Epidermal melanocyte (primary cell): ENCODE measurements around the gene NPLOC4.
"Not testable (repeated sequence)": the region's sequence is repeated elsewhere in the genome, so short reads cannot be mapped to it uniquely, and the experiment has no call there.

Experiments
- DNase-seq: peaks from one replicate; pipeline ENCODE4 v3.0.0; 2011; ENCODE audit warnings: low spot score; ENCODE audit not compliant: insufficient read length

The NPLOC4 gene

DNA sequence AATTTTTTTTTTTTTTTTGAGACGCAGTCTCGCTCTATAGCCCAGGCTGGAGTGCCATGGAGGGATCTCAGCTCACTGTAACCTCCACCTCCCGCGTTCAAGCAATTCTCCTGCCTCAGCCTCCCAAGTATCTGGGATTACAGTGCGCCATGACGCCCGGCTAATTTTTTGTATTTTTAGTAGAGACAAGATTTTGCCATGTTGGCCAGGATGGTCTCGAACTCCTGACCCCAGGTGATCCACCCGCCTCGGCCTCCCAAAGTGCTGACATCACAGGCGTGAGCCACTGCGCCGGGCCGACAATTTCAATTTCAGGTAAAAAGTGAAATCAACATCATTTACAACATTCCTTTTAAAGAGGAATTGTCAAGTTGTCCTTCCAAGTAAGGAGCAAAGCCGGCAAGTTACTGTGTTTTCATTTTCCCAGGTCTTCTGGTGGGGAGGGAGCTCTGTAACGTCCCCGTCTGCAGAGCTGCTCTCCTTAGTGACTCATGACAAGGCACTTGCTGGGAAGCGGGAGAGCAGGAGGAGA, 873 bp downstream of the NPLOC4 start:
- no peak for DNase-seq

DNA sequence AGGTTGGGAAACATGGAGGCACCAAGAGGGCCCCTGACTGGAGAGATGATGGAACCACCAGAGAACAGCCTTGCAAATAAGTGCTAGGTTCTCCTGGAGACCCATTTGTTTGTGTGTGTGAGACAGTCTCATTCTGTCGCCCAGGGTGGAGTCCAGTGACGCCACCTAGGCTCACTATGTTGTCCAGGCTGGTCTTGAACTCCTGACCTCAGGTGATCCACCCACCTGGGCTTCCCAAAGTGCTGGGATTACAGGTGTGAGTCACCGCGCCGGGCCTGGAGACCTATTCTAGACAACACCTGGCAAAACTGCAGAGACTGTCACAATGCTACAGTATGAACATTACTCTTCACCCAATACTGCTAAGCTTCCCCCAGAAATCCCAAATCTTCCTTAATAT, 1.5 kb downstream of the NPLOC4 start:
- no peak for DNase-seq

DNA sequence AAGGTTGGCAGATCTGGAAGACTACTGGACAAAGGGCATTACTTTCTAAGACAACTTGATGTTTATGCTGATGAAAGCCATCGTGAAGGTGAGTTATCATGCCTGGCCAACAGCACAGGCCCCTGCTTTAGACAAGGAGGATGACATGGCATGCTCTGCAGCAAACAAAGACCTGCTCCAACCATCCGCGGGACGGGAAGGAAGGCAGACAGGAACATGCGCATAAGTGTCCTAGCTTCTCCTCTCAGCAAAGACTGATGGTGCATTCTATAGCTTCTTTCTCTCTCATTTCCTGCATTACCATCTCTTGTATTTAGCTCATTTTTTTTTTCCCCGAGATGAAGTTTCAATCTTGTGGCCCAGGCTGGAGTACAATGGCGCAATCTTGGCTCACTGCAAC, 5.4 kb downstream of the NPLOC4 start:
- DNase-seq, result peak; percentile 12

DNA sequence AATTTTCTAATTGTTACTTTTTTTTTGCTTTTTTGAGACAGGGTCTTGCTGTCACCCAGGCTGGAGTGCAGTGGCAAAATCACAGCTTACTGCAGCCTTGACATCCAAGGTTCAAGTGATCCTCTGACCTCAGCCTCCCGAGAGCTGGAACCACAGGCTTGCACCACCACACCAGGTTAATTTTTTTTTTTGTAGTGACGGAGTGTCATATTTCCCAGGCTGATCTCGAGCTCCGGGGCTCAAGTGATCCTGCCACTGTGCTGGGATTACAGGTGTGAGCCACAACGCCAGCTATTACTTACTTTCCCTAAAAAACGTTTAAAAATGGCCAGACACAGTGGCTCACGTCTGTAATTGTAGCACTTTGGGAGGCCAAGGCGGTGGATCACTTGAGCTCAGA, 6.6 kb downstream of the NPLOC4 start:
- DNase-seq, result peak; percentile 0

DNA sequence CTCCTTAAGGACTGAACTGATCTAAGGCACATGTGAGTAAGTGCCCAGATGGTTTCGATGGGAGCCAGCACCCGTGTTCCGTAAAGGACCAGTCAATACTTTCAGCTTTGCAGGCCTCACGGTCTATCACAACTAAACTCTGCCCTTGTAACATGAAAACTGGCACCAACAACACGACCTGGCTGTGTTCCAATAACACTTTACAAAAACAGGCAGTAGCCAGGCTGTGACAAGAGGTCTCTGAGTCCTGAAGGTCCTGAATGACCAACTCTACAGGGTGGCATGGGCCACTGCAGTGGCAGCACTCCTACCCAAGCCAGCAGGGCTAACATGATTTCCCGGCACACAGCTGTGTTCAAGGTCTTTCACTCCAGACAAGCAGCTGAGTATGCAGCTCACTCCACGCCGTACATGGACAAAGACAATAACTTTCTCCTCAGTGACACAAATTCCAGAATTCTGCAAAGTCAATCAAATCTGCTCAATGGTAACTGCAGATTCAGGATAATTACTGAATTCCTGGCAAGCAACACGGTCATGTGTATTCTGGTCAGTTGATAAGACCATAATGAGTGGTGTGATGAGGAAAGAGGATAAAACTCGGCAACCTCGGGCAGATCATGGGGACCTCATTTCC, 15.3 kb downstream of the NPLOC4 start:
- DNase-seq, result peak; percentile 35

DNA sequence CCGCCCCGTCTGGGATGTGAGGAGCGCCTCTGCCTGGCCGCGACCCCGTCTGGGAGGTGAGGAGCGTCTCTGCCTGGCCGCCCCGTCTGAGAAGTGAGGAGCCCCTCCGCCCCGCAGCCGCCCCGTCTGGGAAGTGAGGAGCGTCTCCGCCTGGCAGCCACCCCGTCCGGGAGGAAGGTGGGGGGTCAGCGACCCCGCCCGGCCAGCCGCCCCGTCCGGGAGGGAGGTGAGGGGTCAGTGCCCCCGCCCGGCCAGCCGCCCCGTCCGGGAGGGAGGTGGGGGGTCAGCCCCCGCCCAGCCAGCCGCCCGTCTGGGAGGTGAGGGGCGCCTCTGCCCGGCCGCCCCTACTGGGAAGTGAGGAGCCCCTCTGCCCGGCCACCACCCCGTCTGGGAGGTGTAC, 18.6 kb downstream of the NPLOC4 start:
- DNase-seq, result not testable (repeated sequence)

DNA sequence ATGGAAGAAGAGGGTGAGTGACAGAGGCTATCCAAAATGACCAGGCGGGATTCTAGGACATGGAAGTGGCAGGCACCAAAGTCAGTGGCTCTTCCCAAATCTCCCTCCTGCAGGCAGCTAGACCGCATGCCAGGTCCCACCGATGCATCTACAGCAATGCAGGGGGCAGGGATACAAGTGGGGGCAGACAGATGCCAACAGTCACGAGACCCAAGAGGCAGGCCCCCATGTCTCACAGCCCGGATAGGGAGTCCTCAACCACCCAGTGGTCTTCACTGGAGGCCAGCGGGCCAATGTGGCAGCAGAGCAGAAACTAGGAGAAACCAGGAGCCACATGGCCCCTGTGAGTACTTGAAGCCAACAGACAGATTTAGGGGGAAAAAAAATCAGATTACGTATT, 20.0 kb downstream of the NPLOC4 start:
- DNase-seq, result no peak

DNA sequence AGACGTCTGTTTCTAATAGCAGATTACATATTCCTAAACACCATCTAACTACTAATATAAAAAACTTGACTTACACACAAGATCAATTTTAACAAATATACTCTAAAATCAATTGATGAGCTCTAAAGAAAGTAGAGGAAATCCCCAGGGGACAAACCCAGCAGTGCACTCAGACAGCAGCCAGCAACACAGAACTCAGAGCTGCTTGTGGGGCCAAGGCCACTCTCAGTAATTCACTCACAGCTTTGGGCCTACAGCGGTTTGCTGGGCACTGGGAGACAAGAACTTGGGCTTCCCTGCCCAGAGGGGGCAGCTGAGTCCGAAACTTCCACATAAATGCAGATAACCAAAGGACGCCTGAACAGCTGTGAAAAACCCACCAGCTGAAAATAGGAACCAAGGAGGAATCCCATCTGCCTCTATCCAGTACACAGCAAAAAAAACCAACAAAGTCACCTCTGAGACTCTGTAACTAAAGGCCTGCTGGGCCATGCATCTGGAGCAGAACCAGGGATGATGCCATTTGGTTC, 21.4 kb downstream of the NPLOC4 start:
- DNase-seq, result no peak

DNA sequence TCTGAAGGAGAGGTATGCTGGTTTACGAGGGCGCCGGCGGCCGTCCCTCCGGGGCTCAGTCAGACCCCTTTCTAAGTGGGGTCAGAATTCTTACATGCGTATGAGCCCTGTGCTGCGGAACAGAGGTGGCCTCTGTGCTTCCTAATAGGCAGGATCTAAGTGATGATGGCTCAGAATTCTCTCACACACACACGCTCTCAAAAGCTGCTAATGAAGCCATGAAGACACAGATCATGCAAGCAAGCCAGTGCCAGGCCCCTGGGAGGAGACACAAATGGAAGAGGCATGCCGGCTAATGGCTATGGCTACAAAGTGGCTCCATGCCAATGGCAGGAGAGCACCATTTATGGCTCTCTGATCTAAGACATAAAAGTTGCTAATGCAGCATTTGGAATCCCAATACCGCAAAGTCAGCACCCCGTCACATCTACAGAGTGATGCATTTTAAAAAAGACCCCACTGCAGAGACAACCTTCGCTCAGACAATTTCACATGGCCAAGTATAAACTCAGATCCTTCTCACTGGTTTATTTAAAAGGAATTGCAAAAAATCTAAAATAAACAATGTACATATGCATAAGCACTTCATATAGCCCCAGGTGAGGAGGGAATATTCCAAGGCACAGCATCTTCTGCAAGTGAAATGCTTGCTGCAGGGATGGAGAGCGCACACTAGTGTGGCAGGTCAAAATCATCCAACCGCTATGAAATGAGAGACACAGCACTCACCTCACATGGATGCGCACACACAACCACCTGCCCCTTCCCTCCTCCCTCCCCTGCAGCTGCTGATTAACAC, 24.5 kb downstream of the NPLOC4 start:
- DNase-seq, result no peak

DNA sequence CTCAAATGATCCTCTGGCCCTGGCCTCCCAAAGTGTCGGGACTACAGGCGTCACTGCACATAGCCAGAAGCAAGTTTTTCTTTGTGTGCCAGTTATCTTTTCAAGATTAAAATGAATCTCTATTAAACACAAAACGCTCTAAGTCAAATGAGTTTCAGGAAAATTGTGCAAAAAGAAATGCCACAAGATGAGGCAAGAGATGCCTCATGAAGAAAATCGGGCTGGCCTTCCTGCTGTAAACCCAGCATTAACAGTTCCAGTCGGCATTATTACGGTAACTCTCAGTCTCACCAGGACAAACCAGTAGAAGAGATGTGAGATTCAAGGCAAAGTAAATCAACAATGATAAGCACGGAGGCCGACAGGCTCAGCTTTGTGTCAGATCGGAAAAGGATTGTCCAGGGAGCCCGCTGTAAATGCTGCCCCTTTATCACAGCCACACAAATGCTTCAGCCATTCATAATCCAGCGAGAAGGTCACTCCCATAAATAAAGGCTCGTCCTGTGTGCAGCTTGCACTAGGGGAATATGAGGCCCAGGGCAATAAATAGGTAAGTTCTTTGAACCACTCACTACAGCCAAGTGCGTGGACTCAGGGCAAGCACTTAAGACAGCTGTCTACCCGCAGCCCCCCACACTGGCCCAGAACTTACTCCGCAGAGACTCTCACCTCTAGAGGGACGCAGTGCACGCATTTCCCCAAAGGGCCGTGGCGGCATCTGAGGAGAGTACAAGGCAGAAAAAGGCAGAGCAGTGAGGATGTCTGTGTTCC, 27.2 kb downstream of the NPLOC4 start:
- DNase-seq, result no peak

DNA sequence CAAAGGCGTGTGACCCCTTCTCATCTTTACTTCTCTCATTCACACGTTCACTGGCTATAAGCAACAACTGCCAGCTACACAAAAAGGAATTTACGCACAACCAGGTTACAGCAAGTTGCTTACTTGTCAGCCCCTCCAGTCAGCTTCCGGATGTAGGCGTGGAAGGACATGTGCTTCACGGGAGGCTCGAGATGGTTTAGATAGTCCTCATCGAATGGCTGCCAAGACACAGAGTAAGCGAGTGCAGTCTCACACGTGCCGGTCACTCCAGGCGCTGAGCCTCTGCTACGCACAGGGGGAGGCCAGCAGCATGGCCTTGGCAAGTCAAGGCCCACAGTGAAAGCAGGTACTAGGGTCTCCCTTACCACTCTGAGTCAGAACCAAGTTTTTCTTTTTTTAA, 28.3 kb downstream of the NPLOC4 start:
- no peak for DNase-seq

DNA sequence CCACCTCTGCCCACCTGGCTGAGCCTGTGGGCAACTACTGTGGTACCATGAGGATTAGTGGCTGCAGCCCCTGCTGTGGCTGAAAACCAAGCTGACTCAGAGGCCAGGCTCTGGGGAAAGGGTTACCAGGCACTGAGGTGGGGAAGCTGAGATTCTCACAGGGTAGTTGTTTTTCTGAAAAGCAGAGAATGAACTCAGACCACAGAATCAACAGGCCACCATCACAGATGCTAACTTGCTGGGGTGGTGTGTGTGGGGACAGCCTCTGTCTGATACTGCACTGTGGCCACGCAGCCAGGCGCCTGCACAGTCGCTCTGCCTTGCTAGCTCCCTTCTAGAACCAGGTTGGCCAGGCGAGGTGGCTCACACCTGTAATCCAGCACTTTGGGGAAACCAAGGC, 28.8 kb downstream of the NPLOC4 start:
- no peak for DNase-seq

DNA sequence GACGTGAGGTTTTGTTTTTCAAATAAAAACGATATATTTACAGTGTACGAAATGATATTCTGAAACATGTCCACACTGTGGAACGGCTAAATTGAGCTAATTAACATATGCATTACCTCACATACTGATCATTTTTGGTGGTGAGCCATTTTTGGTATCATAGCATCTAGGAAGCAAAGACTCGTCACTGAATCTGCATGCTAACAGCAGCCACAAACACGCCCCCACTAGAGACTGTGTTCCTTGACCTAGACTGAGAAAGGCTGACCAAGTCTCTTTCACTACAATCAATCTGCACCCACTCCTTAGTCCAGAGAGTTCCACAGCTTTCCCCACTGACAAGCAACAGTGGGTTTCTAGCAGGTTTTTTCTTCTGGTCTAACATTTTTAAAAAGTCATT, 29.5 kb downstream of the NPLOC4 start:
- no peak for DNase-seq

DNA sequence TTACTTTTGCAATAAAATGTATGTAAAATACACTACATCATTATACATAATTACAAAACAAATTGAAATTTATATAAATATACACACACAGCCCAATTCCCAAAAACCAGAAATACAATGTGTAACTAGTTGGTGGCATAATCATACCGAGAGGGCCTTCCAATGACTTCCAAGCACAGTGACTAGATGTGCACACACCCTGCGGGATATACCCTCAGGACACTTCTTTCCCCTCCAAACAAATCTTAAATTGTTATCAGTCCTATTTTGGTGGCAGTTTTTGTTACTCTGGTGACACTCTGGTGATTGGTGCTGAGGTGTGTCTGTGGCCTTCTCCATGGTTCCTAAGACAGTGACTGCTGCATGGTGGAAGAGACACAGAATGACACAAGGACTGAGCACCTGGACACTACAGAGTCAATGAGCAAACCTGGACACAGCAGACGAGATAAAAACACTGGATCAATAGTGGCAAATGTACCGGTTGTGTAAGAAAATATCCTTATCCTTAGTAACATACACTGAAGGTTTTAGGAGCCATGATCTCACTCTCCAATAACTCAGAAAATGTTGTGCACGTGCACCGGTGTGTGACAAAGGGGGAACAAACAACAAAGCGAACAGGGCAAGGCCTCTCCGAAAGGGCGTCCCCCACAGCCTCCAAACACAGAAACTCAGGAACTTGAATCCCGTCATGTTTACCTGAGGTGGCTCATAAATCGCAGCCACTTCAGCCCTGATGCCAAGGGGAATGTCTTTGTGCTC, 32.9 kb downstream of the NPLOC4 start:
- no peak for DNase-seq

DNA sequence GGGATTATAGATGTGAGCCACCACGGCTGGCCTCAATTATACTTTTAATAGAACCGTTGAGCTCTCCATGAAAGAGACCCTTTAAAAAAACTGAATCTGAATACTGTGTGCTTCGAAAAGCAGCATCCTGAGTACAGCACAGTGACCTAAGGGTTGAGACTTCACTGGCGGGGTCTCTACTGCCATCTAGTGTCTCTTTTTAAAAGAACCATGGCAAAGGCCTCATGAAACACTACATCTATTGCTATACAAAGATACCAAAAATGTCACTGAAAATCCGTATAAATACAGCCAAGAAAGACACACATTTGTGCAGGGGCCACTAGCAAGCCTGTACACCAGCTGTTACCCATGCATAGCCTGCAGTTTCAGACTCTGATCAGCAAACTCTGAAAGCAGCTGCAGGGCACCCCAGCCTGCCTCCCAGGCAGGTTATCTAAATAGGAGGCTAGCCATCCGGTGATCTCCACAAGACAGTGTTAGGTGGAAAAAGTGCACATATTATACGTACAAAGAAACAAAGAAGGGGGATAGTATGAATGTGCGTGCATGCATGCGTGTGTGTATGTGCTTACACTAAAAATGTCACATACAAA, 35.3 kb downstream of the NPLOC4 start:
- DNase-seq, result peak; percentile 68

DNA sequence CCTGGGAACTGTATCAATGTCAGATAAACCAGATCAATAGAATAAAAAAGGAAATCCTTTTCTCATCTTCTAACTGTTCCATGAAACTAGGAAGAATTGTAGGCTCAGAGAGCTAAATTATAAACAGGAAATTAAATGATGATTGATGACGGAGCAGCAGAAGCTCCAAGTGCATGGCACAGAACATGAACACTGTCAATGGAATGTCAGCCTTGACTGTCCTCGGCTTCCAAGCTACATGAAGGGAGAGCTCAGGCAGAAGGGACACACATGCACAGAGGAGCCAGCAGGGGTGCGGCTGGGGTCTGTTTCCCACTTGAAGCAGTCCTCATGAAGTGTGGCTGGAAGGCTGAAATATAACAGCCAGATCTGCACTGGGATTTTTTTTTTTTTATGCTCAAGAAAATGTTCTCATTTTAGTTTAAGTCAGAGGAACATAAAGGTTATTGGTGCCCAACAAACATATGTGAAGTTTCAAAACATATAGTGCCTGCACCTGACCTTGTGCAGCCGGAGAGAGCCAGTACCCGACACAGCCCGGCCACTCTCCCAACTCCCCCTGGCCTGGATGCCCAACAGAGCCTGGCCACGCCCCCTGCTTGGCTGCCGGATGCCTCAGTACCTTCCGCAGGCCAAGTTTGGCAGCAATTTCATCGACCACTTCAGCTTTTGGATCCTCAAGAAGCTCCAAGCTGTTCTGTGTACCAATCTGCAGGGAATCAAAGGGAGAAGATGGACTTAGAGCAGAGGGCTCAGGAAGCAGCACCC, 37.0 kb downstream of the NPLOC4 start:
- DNase-seq, result no peak

DNA sequence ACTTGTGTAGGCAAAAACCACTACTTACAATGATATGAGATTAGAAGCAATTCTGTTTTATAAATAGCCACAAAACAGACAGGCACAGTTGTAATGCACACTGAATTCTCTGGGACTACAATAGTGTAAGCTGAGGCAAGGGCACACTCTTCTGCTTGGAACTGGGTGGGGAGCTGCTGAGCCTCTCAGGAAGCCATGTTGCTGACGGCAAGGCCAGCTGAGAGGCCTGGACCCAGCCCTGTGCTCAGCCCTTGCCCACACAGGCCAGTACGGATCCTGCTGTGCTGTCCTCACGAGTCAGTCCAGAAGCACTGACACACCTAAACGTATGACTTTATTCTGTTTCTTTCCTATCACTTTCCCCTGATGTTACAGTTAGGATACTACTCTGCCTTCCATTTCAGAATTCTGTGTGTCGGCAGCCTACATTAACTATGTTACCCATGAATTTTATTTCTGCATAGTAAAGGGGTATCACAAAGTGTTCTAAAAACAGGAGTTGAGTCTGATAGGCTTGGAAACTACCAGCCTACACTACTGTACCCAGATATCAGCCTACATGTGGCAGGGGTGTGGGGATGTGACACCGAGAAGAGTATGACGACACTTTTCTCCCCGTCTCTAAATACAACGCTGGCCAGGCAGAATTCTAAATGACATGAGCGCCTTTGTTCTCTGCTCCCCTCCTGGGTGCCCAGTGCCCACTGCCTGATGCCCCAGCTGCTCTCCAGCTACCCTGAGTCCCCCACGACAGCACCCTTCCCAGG, 43.6 kb downstream of the NPLOC4 start:
- DNase-seq, result no peak

DNA sequence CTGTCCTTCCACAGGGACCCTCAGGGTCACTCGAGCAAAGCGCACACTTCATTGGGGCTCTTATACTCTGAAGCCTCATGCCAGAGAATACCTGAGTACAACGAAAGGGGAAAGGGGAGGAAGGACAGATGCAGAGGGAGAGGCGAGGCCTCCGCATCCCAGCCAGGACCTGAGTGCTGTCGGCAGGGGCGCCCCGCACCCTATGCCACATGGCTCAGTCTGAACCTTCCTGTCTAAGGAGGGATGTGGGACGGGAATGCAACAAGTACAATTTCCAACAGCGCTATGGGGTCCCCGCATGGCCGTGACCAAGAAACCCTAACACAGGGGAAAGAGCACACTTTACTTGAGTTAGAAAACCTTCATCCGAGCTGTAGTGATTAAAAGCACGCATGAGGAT, 44.9 kb downstream of the NPLOC4 start:
- no peak for DNase-seq

DNA sequence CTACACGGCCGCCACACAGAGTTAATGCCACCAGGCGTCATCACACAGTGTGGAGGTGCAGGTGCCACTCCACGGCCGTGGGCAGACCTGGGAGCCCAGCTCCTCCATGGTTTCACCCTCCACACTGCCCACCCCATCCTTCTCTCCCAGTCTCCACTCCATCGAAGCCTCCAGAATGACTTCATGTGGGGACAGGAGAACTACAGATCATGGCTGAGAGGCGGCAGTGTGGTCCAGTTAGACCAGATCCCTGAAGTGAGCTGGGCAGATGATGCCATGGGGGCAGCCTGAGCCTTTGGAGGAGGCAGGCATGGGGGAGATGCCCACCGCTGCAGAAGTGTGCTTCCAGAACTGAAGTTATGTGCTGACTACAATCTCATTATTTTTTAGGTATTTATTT, 46.8 kb downstream of the NPLOC4 start:
- DNase-seq, result no peak
